Fibroblast of lung (primary cell): ENCODE results near the gene CLMP. TPM values are rescaled to one million over a fixed set of nuclear protein-coding genes. Genes with fewer than 3 reads are reported as not detected.

Experiments
- DNase-seq, 2 donors: peaks; one replicate each; pipeline versions ENCODE4 v3.0.0 to v3.0.0-alpha.2; 2010; ENCODE audit warnings: low read depth in 2 of 2
- H2AFZ ChIP-seq: 2 replicates; pipeline ENCODE4 v1.5.1; 2012; ENCODE audit warnings: low read length, control low read depth, inconsistent platforms
- H3K27ac ChIP-seq: 2 replicates; pipeline ENCODE4 v1.5.1; 2011; ENCODE audit warnings: low read length, control low read depth; ENCODE audit not compliant: insufficient read depth
- H3K27me3 ChIP-seq: 2 replicates; pipeline ENCODE4 v1.5.1; 2011; ENCODE audit warnings: mild to moderate bottlenecking, low read length; ENCODE audit not compliant: control insufficient read depth, insufficient read depth
- H3K36me3 ChIP-seq: 2 replicates; pipeline ENCODE4 v1.5.1; 2011; ENCODE audit warnings: low read length; ENCODE audit not compliant: control insufficient read depth, insufficient read depth
- H3K4me1 ChIP-seq: 2 replicates; pipeline ENCODE4 v1.5.1; 2011; ENCODE audit warnings: low read length; ENCODE audit not compliant: control insufficient read depth, insufficient read depth; ENCODE audit errors: extremely low read depth
- H3K4me2 ChIP-seq: 2 replicates; pipeline ENCODE4 v1.5.1; 2011; ENCODE audit warnings: low read length, control low read depth; ENCODE audit not compliant: insufficient read depth; ENCODE audit errors: extremely low read depth
- H3K4me3 ChIP-seq, 4 experiments: fragments of 200-600 bp in 1 of 4; sonication (generic) in 1 of 4; replicated peaks in 1 of 4; 2 replicates each; pipeline ENCODE4 v1.5.1; 2011 to 2016; ENCODE audit warnings: low read length in 4 of 4, low read depth in 3 of 4, mild to moderate bottlenecking in 3 of 4, control low read depth in 2 of 4, inconsistent platforms in 1 of 4, mixed read lengths in 1 of 4; ENCODE audit not compliant: insufficient read depth in 1 of 4; ENCODE audit errors: control extremely low read depth in 1 of 4
- H3K79me2 ChIP-seq: 2 replicates; pipeline ENCODE4 v1.5.1; 2012; ENCODE audit warnings: mild to moderate bottlenecking, low read length, inconsistent platforms; ENCODE audit not compliant: control insufficient read depth, insufficient read depth
- H3K9ac ChIP-seq: 2 replicates; pipeline ENCODE4 v1.5.1; 2011; ENCODE audit warnings: mild to moderate bottlenecking, low read length, control low read depth; ENCODE audit not compliant: insufficient read depth
- H3K9me3 ChIP-seq: 2 replicates; pipeline ENCODE4 v1.5.1; 2012; ENCODE audit warnings: low read depth, low read length; ENCODE audit not compliant: control insufficient read depth, insufficient read depth
- H4K20me1 ChIP-seq: 2 replicates; pipeline ENCODE4 v1.5.1; 2011; ENCODE audit warnings: low read length; ENCODE audit not compliant: control insufficient read depth, insufficient read depth; ENCODE audit errors: extremely low read depth
- CTCF ChIP-seq, 2 donors: IDR thresholded peaks in 1 of 2; conservative IDR thresholded peaks in 1 of 2; 1 replicate in 1 of 2; 2 replicates in 1 of 2; pipeline ENCODE4 v1.5.1; 2011 to 2012; ENCODE audit warnings: low read length in 2 of 2, control low read depth in 1 of 2, inconsistent platforms in 1 of 2, low read depth in 1 of 2, mild to moderate bottlenecking in 1 of 2
- EZH2 ChIP-seq: IDR thresholded peaks from 2 replicates; pipeline ENCODE4 v1.5.1; 2012; ENCODE audit warnings: low read length, control low read depth, mild to moderate bottlenecking; ENCODE audit errors: missing control alignments
- polyA plus RNA-seq, 2 donors: library from polyadenylated mRNA; depleted of rRNA in 1 of 2; stranded (reverse) in 1 of 2; unstranded in 1 of 2; fragments of >200 nt; gene quantifications; 2 replicates each; pipeline ENCODE4 v1.2.1, GENCODE V29; 2011 to 2012; ENCODE audit warnings: missing spikeins in 1 of 2
- total RNA-seq: library from RNA; depleted of rRNA; stranded (reverse); fragments of >200 nt; gene quantifications from 2 replicates; pipeline ENCODE4 v1.2.1, GENCODE V29; 2014

The CLMP gene
- total and polyA plus RNA-seq, 2 donors (not counting 1 experiment from before 2014, with no cell fraction given) = 107 to 243 TPM

DNA sequence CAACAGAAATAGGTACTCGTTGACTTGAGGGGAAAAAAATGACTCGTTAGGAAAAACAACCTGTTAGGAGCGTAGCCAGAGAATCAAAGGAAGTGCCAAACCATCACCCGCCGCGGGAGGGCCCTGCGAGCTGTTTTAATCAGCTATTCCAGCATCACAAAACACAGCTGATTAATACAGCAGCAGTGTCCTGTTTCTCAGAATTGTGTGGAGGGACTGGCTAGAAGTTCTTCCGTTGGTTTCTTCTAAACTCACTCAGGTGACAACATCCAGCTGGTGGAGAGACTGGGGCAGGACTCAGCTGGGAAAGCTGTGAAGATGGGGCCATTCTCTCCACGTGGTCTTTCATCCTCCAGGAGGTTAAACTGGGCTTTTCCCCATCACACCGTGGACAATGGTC, 161.2 kb downstream of the CLMP start:
- H3K36me3 ChIP-seq = no peaks in the 10 kb centered on the region
- no peak for DNase-seq
- H3K4me3 ChIP-seq = no peak overlapping the region
- H2AFZ ChIP-seq = no peak overlapping the region
- H3K9me3 ChIP-seq = no peaks in the 10 kb centered on the region
- TF ChIP-seq CTCF (conservative IDR thresholded peaks at IDR 0.05 in 1 of 2, IDR thresholded peaks at IDR 0.05 in 1 of 2; ENCODE audit: low read depth in 1 of 2, low read length in 2 of 2) = peak; percentile 12 to 25
- TF ChIP-seq EZH2 = no peak
- no peak overlapping the region for H3K27ac ChIP-seq
- no peak overlapping the region for H3K4me2 ChIP-seq
- H3K4me1 ChIP-seq = no peaks in the 10 kb centered on the region
- no peak overlapping the region for H3K9ac ChIP-seq
- H3K79me2 ChIP-seq = no peaks in the 10 kb centered on the region
- H3K27me3 ChIP-seq = no peaks in the 10 kb centered on the region
- H4K20me1 ChIP-seq = no peaks in the 10 kb centered on the region

DNA sequence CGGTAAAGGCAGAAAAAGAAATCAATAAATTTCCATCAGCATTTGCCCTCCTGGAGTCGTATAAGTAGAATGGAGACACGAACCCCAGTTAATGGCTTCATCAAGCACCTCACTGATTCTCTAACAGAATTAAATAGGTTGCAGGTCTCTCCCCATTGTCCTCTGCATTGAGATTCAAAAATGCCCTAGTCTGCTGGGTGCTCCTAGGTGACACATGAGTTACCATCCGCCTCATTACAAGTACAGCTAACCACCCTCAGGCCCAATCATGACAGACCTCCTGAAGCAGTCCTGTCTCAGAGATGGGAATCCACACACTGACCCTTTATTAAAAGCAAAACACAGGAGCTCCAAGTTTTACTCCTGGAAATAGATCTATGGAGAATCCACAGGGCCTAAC, 164.5 kb downstream of the CLMP start:
- TF ChIP-seq EZH2 (no peak), CTCF (conservative IDR thresholded peaks at IDR 0.05 in 1 of 2, IDR thresholded peaks at IDR 0.05 in 1 of 2; ENCODE audit: low read depth in 1 of 2, low read length in 2 of 2) (no peak)

GRCh38 chr11:123020968-123021367, 174.1 kb downstream of the CLMP start:
- Histone ChIP-seq H3K4me3 (no peak overlapping the region), H3K79me2 (no peaks in the 10 kb centered on the region), H2AFZ (no peak overlapping the region), H3K27me3 (peaks cover 10% of the 10 kb centered on the region), H3K9me3 (no peaks in the 10 kb centered on the region), H3K4me1 (no peaks in the 10 kb centered on the region), H3K9ac (no peak overlapping the region), H3K27ac (no peak overlapping the region), H3K36me3 (no peaks in the 10 kb centered on the region), H4K20me1 (no peaks in the 10 kb centered on the region), H3K4me2 (no peak overlapping the region)
- TF ChIP-seq CTCF (conservative IDR thresholded peaks at IDR 0.05 in 1 of 2, IDR thresholded peaks at IDR 0.05 in 1 of 2; ENCODE audit: low read depth in 1 of 2, low read length in 2 of 2) (peak; percentile 62 to 80), EZH2 (no peak)
- DNase-seq = peak; percentile 40 to 57

More for the DNA sequence above, 164.5 kb downstream of the CLMP start:
- Histone ChIP-seq H3K79me2 (no peaks in the 10 kb centered on the region), H4K20me1 (no peaks in the 10 kb centered on the region), H3K27ac (no peak overlapping the region), H3K4me3 (no peak overlapping the region), H3K36me3 (no peaks in the 10 kb centered on the region), H3K9me3 (no peaks in the 10 kb centered on the region), H2AFZ (no peak overlapping the region), H3K4me2 (no peak overlapping the region), H3K4me1 (no peaks in the 10 kb centered on the region), H3K9ac (no peak overlapping the region), H3K27me3 (no peaks in the 10 kb centered on the region)
- no peak for DNase-seq

Other genes starting within 250 kb of the CLMP start
- not detected in 2 replicates for gene BSX, start 213.4 kb downstream of the CLMP start, total RNA-seq
- not detected in 2 replicates for gene BSX, start 213.4 kb downstream of the CLMP start, polyA plus RNA-seq
- gene HSPA8, start 133.1 kb downstream of the CLMP start, total RNA-seq = 2,158 and 2,829 TPM in 2 replicates
- 2,431 and 3,603 TPM in 2 replicates for gene HSPA8, start 133.1 kb downstream of the CLMP start, polyA plus RNA-seq
- 0.26 and 0.83 TPM in 2 replicates for gene GRAMD1B, start 235.0 kb upstream of the CLMP start, total RNA-seq
- gene GRAMD1B, start 235.0 kb upstream of the CLMP start, polyA plus RNA-seq = 0.49 and 1.5 TPM in 2 replicates